DMS 273 (cell line): ENCODE results near the gene POU2F2.

Experiments
- DNase-seq: peaks from one replicate; lab custom pipeline; 2025; ENCODE audit not compliant: unreplicated experiment; lab: John Stamatoyannopoulos, UW

Gene POU2F2

GRCh38 chr19:42132030-42132628 is at the start of gene POU2F2:
Gene POU2F2, minus strand, starts transcription at chr19:42132446. Its CDS starts 35 bp downstream, at chr19:42132411.
- no peak for DNase-seq

GRCh38 chr19:42178791-42179674 is 46.8 kb upstream of the POU2F2 start:
- DNase-seq, result peak; percentile 68

- DNase-seq, result no peak
These were observed 45.4 kb upstream of the POU2F2 start for GRCh38 chr19:42177686-42178019.

GRCh38 chr19:42176990-42177685 is 44.9 kb upstream of the POU2F2 start:
- DNase-seq, result peak; percentile 95

GRCh38 chr19:42176649-42176989 is 44.4 kb upstream of the POU2F2 start:
- peak; percentile 88 for DNase-seq

GRCh38 chr19:42175952-42176648 is 43.9 kb upstream of the POU2F2 start:
- DNase-seq, result peak; percentile 56

- DNase-seq, result no peak
These were observed 42.9 kb upstream of the POU2F2 start for GRCh38 chr19:42174958-42175734.

GRCh38 chr19:42174188-42174587 is 41.9 kb upstream of the POU2F2 start:
- DNase-seq, result no peak

GRCh38 chr19:42173695-42174094 is 41.4 kb upstream of the POU2F2 start:
- no peak for DNase-seq

GRCh38 chr19:42172261-42172660 is 40.0 kb upstream of the POU2F2 start:
- no peak for DNase-seq

GRCh38 chr19:42170715-42171114 is 38.5 kb upstream of the POU2F2 start:
- DNase-seq, result no peak

- DNase-seq, result no peak
These were observed 37.5 kb upstream of the POU2F2 start for GRCh38 chr19:42169486-42170413.

GRCh38 chr19:42168206-42168605 is 36.0 kb upstream of the POU2F2 start:
- no peak for DNase-seq

GRCh38 chr19:42166316-42166715 is 34.1 kb upstream of the POU2F2 start:
- DNase-seq, result no peak

GRCh38 chr19:42165146-42165545 is 32.9 kb upstream of the POU2F2 start:
- no peak for DNase-seq

- DNase-seq, result no peak
These were observed 29.5 kb upstream of the POU2F2 start for GRCh38 chr19:42161616-42162263.

- DNase-seq, result no peak
These were observed 27.7 kb upstream of the POU2F2 start for GRCh38 chr19:42159942-42160341.

GRCh38 chr19:42158926-42159325 is 26.7 kb upstream of the POU2F2 start:
- no peak for DNase-seq

GRCh38 chr19:42156571-42156970 is 24.3 kb upstream of the POU2F2 start:
- DNase-seq, result no peak
